ENCODE data around the gene CASQ2.

CASQ2 gene

DNA sequence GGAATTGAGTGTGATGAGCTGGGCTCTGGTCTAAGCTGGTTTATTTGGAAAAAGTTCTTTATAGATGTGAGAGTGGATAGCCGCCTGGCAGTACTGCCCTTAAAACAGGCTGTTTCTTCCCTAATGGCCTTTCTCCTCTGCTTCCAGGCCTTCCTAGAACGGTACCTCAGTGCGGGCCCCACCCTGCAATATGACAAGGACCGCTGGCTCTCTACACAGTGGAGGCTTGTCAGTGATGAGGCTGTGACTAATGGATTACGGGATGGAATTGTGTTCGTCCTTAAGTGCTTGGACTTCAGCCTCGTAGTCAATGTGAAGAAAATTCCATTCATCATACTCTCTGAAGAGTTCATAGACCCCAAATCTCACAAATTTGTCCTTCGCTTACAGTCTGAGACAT, 77.5 kb downstream of the CASQ2 start:
- no peak for DNase-seq

DNA sequence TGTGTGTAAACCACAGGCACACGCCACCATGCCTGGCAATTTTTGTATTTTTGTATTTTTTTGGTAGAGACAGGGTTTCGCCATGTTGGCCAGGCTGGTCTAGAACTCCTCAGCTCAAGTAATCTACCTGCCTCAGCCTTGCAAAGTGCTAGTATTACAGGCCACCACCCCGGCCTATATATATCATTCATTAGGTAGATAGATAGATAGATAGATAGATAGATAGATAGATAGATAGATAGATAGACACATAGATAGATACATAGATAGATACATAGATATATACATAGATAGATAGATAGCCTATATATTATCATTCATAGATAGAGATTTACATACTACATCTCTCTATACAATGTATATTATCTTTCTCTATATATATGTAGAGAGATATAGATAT, 80.8 kb downstream of the CASQ2 start:
- no peak for DNase-seq

GRCh38 chr1:115685029-115685705, 83.3 kb downstream of the CASQ2 start:
- DNase-seq = no peak

- DNase-seq = peak; percentile 5
Observed at GRCh38 chr1:115682792-115683191, 85.7 kb downstream of the CASQ2 start.

- DNase-seq = no peak
Observed at GRCh38 chr1:115680730-115681111, 87.8 kb downstream of the CASQ2 start.

GRCh38 chr1:115679141-115679611, 89.3 kb downstream of the CASQ2 start:
- no peak for DNase-seq

GRCh38 chr1:115678141-115678540, 90.4 kb downstream of the CASQ2 start:
- no peak for DNase-seq

- DNase-seq = no peak
Observed at GRCh38 chr1:115677565-115677964, 90.9 kb downstream of the CASQ2 start.

DNA sequence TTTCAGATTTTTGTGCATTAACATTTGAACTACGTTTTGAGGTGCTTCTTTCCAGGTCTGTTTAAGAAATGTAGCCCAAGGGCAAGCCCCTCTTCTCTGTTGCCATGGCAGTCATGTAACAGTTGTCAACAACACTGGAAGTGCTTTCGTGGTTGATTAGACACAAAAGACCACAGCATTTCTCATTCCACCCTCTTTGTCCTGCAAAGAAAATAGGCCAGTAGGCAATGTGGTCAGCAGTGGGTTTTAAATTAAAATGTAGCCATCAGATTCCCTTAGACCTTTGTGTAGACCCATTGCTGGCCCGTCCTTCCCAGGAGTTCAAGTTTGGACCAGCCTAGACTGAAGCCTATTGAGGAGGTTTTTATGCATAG, 91.3 kb downstream of the CASQ2 start:
- DNase-seq = no peak

DNA sequence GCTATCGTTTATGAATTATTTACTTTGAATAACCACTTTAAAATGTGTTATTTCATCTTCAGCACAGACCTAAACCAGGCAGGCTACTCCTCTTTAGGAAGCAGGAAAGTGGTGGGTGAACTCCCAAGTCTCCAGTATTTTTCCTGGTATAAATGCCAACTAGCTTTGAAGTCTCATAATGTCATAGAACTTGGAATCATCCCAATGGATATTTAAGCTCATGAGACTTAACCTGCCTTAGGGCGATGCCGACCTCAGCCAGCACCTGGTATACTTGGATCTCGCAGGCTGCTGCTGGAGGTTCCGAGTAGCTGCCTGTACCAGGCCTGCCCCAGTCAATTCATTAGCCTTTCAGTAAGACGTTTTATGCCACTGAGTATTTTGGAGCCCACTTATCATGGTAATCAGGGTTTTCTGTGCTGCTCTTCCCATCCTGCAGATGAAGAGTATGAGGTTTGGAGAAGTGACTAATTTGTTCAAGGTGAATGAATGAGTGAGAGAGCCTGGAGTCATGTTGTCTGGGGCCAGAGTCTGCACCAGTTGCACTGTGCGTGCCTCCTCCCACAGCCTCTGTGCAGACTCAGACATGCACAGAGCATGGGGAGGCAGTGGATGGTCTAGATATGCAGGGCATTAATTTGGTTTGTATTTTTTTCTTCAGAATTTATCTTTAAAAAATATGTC, 91.9 kb downstream of the CASQ2 start:
- DNase-seq = no peak

DNA sequence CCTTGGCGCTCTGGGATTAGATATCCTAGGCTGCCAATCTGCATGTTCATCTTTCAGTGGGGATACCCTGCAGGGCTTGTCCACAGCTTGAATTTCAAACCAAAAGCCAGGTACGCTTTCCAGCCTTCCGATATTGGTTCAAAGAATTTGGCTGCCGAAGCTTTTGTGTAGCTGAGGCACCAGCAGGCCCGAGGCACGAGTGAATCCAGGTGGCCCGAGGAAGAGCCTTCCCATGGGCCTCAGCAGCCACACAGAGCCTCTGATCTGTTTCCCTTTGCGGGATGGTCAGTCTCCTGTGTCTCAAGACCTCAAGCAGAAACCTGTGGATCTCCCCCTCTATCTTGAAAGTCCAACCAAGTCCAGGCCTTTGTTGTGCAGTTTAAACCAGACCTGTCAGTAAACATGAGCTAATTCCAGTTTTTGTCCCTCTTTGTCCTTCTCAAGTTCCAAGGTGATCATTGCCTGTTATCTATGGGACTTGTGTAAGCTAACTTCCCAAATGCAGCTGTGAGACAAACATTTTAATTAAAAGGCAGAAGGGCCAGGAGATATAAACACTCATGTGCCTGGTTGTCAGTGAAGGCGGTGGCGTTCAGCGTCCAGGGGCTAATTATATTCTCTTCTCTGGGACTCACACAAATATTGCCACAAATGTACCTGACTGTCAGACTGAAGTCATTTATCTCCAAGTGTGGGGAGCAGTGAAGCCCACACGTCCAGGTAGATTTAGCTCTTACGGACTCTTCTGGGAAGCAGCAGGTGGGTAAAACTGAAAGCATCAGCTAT, 96.1 kb downstream of the CASQ2 start:
- DNase-seq = no peak

DNA sequence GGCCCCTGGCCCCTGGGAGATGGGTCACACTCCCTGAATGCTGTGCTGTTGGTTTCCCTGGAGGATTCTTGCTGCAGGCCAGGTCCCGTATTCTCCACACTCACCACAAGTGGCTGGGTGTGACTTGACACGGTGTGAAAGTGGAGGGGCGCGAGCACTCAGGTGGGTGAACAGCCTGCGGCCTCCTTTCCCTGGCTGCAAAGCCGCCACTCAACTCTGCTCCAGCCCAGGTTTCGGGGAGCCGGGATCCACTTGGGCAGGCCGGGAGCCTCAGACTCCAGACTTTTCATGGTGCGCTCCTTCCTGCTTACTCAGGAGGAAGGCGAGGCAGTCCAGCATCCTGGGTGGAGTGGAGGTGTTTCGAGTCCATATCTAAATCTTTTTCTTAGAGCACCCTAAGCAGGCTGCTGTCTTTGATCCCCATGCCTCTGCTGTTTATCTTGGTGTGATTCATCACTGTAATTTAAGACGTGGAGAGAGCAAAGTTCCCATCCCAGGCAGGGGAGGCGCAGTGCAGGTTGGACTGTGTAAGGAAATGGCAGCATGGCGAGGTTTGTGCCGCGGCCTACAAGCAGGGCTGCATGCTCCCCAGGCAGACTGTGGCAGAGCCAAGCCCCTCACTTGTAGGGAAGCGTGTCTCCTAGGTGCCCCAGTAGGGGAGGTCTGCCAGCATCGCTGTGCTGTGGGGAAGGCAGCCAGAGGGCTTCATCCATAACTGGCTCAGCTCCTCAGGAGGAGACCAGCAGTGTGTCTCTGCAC, 97.2 kb downstream of the CASQ2 start:
- no peak for DNase-seq

GRCh38 chr1:115670476-115671175, 97.9 kb downstream of the CASQ2 start:
- no peak for DNase-seq

GRCh38 chr1:115669886-115670285, 98.6 kb downstream of the CASQ2 start:
- DNase-seq = no peak

GRCh38 chr1:115669002-115669673, 99.4 kb downstream of the CASQ2 start:
- DNase-seq = peak; percentile 32

GRCh38 chr1:115668579-115668978, 99.9 kb downstream of the CASQ2 start:
- no peak for DNase-seq

GRCh38 chr1:115666702-115667101, 101.8 kb downstream of the CASQ2 start:
- DNase-seq = no peak

DNA sequence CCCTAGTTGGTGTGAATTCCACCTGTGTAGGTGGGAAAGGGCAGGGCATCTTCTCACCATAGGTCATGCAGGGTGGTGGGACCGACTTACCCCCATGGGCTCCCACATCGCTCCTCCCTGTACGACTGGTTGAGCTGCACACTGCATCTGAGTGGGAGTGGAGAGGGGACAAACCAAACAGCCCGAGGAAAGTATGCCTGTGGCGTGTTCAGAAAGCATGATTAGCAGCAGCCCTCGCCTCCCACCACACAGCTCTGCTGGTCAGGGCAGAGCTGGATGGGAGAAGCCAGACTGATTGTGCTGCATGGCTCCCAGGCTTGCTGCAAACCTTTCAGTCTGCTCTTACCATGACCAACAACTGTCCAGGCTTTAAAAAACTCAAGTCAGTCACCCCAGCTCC, 102.3 kb downstream of the CASQ2 start:
- DNase-seq = no peak

GRCh38 chr1:115665319-115666096, 103.0 kb downstream of the CASQ2 start:
- no peak for DNase-seq

DNA sequence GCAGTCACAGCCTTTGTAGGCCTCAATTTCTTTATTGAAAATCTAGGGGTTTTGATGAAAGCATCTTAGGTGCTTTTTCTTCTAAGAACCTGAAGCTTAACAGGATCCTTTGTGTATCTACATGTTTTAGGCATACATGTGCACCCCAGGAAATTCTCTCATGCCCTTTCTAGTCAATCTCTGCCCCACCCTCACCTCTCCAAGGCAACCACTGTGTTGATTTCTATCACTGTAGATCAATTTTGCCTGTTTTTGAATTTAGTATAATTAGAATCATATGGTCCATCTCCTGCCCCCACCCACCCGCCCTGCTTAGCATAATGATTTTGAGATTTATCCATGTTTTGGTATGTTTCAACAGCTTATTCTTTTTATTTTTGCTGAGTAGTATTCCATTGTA, 107.4 kb downstream of the CASQ2 start:
- DNase-seq = no peak

DNA sequence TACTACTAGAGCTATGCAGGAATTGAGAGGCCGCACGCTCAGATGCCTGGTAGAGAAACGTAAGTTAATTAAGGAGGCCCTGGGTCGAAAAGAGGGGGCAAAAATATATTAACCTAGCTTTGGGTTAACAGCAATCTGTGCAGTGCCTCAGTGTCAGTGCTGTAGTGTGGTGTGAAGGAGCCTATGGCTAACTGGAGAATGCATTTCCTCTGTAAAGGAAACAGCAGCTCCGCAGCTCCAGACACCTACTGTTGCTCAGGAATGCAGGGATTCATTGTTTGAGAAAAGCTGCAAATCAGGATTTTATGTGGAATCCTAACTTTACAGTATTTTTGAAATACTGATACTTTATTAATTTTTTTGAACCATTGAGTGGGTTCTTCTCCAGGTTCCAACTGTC, 108.4 kb downstream of the CASQ2 start:
- DNase-seq = no peak
